GM23248 (cell line): ENCODE results near the gene MET.

Source experiments
- EZH2 ChIP-seq: fragments of 200-600 bp; sonication (generic); IDR thresholded peaks from 2 replicates; pipeline ENCODE4 v1.6.1; 2018; ENCODE audit warnings: antibody characterized with exemption, mild to moderate bottlenecking; ENCODE audit not compliant: insufficient read depth, poor library complexity, severe bottlenecking
- EZH2phosphoT487 ChIP-seq: fragments of 200-600 bp; sonication (generic); IDR thresholded peaks from 2 replicates; pipeline ENCODE4 v1.6.1; 2018; ENCODE audit warnings: antibody characterized with exemption, moderate library complexity, mild to moderate bottlenecking, low read depth; ENCODE audit not compliant: insufficient read depth

GRCh38 chr7:116779216-116779615 is 107.2 kb downstream of the MET start:
- TF ChIP-seq EZH2 (no peak), EZH2phosphoT487 (no peak)
